ENCODE results near the gene RAPGEF6.
"Not testable (repeated sequence)": the region's sequence is repeated elsewhere in the genome, so short reads cannot be mapped to it uniquely, and the experiment has no call there.

RAPGEF6 gene

DNA sequence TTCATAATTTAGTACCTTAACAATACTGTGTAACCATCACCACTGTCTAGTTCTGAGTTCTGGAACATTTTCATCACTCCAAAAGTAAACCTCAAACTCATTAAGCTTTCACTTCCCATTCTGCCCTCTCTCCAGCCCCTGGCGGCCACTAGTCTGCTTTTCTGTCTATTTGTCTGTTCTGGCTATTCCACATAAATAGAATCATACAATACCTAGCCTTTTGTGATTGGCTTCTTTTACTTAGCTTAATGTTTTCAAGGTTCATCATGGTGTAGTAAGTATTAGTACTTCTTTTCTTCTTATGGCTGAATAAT, 138.7 kb downstream of the RAPGEF6 start:
- WGBS, 2 experiments (ENCODE audit: insufficient coverage in 2 of 2) = 71% methylated on average over 1 of the region's 1 CpG; no CpG with 5 or more reads in 1 of the 2 experiments
- H3K27ac ChIP-seq (ENCODE audit: low read depth, low read length, severe bottlenecking) = no peak overlapping the region
- peaks cover 67% of the 10 kb centered on the region for H3K36me3 ChIP-seq (ENCODE audit: control insufficient read depth, insufficient read depth, low read length)
- H3K4me3 ChIP-seq (ENCODE audit: extremely low read depth, insufficient read depth, low read length, poor library complexity, severe bottlenecking) = no peak overlapping the region
- H3K4me1 ChIP-seq (ENCODE audit: control insufficient read depth, insufficient read depth, low read length, poor library complexity, severe bottlenecking) = no peaks in the 10 kb centered on the region
- no peaks in the 10 kb centered on the region for H3K9me3 ChIP-seq (ENCODE audit: control insufficient read depth, low read length)

DNA sequence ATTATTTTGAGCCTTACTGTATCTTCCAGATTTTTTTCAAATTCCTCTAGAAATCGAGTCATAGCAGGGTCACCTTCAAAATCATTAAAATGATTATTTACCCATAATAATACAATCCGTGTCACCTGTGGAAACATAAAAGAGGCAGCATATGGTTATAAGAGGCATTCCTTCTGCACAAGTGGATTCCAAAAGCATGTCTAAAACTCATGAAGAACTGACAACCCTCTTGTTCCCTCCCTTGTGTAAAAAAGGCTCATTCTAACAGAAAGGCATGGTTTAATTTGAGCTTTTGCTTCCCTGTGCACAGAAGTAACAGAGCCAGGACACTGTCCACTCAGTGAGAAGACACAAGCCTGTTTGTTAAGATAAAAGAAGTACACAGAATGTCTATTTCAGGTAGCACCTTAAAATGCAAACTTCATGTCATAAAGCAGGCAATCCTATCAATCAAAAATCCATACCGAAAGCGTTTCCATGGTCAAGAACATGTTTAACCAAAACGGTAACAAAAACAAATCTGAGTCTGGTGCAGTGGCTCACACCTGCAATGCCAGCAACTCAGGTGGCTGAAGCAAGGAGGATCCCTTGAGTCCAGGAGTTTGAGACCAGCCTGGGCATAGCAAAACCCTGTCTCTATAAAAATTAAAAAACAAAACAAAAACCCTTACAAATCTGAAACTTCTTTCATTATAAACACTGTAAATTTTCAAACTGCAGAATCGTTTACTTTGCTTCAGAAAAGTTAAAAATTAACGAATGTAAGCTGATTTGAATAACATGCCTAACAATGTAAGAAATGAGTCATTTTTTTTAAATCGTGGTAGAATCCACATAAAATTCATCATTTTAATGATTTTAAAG, 139.3 kb downstream of the RAPGEF6 start:
- Histone ChIP-seq H3K4me3 (ENCODE audit: extremely low read depth, insufficient read depth, low read length, poor library complexity, severe bottlenecking) (no peak overlapping the region), H3K4me1 (ENCODE audit: control insufficient read depth, insufficient read depth, low read length, poor library complexity, severe bottlenecking) (no peaks in the 10 kb centered on the region), H3K27ac (ENCODE audit: low read depth, low read length, severe bottlenecking) (no peak overlapping the region), H3K36me3 (ENCODE audit: control insufficient read depth, insufficient read depth, low read length) (peaks cover 64% of the 10 kb centered on the region), H3K9me3 (ENCODE audit: control insufficient read depth, low read length) (no peaks in the 10 kb centered on the region)
- WGBS, 2 experiments (ENCODE audit: insufficient coverage in 2 of 2) = 94 to 97% methylated on average over 4 to 6 of the region's 8 CpGs

DNA sequence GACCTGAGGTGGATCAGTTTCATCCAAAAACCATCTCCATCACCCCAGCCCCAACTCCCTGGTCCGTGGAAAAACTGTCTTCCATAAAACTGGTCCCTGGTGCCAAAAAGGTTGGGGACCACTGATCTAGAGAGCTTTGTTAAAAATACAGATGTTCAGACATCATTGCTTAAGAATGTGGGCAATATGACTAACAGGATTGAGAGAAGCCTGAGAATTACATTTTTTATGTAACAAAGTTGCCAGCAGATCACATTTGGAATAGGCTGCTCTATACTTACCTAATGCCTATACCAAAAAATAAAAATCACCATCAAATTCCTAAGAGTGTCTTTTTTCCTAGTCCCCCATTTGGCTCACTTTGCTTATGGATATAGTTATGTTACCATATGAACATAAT, 143.3 kb downstream of the RAPGEF6 start:
- H3K27ac ChIP-seq (ENCODE audit: low read depth, low read length, severe bottlenecking) = no peak overlapping the region
- no peak overlapping the region for H3K4me3 ChIP-seq (ENCODE audit: extremely low read depth, insufficient read depth, low read length, poor library complexity, severe bottlenecking)
- H3K9me3 ChIP-seq (ENCODE audit: control insufficient read depth, low read length) = no peaks in the 10 kb centered on the region
- H3K36me3 ChIP-seq (ENCODE audit: control insufficient read depth, insufficient read depth, low read length) = peaks cover 52% of the 10 kb centered on the region
- H3K4me1 ChIP-seq (ENCODE audit: control insufficient read depth, insufficient read depth, low read length, poor library complexity, severe bottlenecking) = no peaks in the 10 kb centered on the region
- WGBS, 2 experiments (ENCODE audit: insufficient coverage in 2 of 2) = no CpG with 5 or more reads among the region's 1 CpG

DNA sequence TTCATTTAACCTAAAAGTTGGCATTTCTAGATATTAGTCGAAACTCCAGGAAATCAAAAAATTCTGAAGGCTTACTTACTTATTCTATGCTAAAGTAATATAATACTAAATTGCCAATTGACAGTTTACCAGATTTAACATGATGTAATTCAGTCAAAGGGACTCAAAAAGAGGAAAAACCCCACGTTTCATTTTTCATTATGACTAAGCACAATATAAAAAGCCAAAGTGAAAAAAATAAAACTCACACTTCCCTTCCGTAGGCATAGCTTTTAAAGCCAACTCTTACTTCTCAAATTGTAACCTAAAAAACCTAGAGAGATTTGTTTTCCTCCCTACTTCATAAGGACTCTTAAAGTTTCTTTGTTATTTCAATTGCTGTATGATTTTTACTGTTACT, 146.6 kb downstream of the RAPGEF6 start:
- 100% methylated on average over 1 of the region's 3 CpGs; no CpG with 5 or more reads in 1 of the 2 experiments for WGBS, 2 experiments (ENCODE audit: insufficient coverage in 2 of 2)
- Histone ChIP-seq H3K27ac (ENCODE audit: low read depth, low read length, severe bottlenecking) (no peak overlapping the region), H3K36me3 (ENCODE audit: control insufficient read depth, insufficient read depth, low read length) (peaks cover 29% of the 10 kb centered on the region)

DNA sequence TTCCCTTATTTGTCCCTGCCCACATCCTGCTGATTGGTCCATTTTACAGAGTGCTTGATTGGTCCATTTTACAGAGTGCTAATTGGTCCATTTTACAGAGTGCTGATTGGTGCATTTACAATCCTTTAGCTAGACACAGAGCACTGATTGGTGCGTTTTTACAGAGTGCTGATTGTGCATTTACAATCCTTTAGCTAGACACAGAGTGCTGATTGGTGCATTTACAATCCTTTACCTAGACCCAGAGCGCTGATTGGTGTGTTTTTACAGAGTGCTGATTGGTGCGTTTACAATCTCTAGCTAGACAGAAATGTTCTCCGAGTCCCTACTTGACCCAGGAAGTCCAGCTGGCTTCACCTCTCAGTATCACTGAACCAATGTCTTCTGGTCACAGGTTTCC, 147.7 kb downstream of the RAPGEF6 start:
- H3K4me3 ChIP-seq (ENCODE audit: extremely low read depth, insufficient read depth, low read length, poor library complexity, severe bottlenecking); H3K9me3 ChIP-seq (ENCODE audit: control insufficient read depth, low read length); H3K4me1 ChIP-seq (ENCODE audit: control insufficient read depth, insufficient read depth, low read length, poor library complexity, severe bottlenecking); H3K27ac ChIP-seq (ENCODE audit: low read depth, low read length, severe bottlenecking): not testable (repeated sequence)
- 86 to 100% methylated on average over 4 of the region's 4 CpGs for WGBS, 2 experiments (ENCODE audit: insufficient coverage in 2 of 2)
- peaks cover 29% of the 10 kb centered on the region for H3K36me3 ChIP-seq (ENCODE audit: control insufficient read depth, insufficient read depth, low read length)

More for the DNA sequence above, 146.6 kb downstream of the RAPGEF6 start:
- H3K9me3 ChIP-seq (ENCODE audit: control insufficient read depth, low read length) = no peaks in the 10 kb centered on the region
- H3K4me1 ChIP-seq (ENCODE audit: control insufficient read depth, insufficient read depth, low read length, poor library complexity, severe bottlenecking) = no peaks in the 10 kb centered on the region
- H3K4me3 ChIP-seq (ENCODE audit: extremely low read depth, insufficient read depth, low read length, poor library complexity, severe bottlenecking) = no peak overlapping the region

DNA sequence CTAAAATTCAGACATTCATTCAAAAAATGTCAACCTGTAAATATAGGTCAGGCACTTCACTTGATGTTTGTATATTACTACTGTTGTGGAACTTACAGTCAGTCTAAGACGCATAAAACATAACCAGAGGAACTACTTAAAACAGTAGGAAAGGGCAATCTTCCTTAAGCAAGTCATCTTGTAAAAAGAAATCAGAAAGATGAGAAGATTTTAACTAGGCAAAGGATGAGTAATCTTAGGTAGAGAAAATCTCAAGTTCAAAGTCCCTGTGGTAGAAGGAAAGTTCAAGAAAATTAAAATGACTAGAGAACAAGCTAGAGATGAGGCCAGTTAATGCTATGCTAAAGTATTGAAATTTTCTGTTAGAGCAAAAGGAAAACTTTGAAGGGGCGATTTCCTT, 152.4 kb downstream of the RAPGEF6 start:
- Histone ChIP-seq H3K9me3 (ENCODE audit: control insufficient read depth, low read length) (no peaks in the 10 kb centered on the region), H3K4me3 (ENCODE audit: extremely low read depth, insufficient read depth, low read length, poor library complexity, severe bottlenecking) (no peak overlapping the region), H3K4me1 (ENCODE audit: control insufficient read depth, insufficient read depth, low read length, poor library complexity, severe bottlenecking) (no peaks in the 10 kb centered on the region), H3K27ac (ENCODE audit: low read depth, low read length, severe bottlenecking) (no peak overlapping the region), H3K36me3 (ENCODE audit: control insufficient read depth, insufficient read depth, low read length) (peaks cover 25% of the 10 kb centered on the region)
- WGBS, 2 experiments (ENCODE audit: insufficient coverage in 2 of 2) = 100% methylated on average over 1 of the region's 2 CpGs; no CpG with 5 or more reads in 1 of the 2 experiments

DNA sequence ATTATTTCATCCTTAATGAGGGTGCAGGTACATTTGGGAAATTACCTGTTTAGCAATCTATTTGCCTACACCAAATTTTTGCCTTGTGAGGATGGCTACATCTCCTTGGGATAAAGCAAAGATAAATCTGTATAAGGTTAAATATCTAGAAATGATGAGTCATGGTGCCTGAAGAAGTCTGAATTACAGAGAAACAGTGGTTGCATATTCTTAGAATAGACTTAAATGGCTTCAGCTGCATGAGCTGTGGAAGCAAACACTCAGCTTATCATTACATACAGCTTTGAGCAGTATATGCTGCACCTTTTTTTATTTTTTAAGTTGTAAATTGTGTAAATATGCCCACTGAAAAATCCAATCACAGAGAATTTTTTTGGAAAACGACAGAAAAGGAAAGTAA, 153.5 kb downstream of the RAPGEF6 start:
- H3K36me3 ChIP-seq (ENCODE audit: control insufficient read depth, insufficient read depth, low read length) = peaks cover 25% of the 10 kb centered on the region
- no peaks in the 10 kb centered on the region for H3K9me3 ChIP-seq (ENCODE audit: control insufficient read depth, low read length)
- no peak overlapping the region for H3K27ac ChIP-seq (ENCODE audit: low read depth, low read length, severe bottlenecking)
- no peaks in the 10 kb centered on the region for H3K4me1 ChIP-seq (ENCODE audit: control insufficient read depth, insufficient read depth, low read length, poor library complexity, severe bottlenecking)
- no peak overlapping the region for H3K4me3 ChIP-seq (ENCODE audit: extremely low read depth, insufficient read depth, low read length, poor library complexity, severe bottlenecking)
- no CpG with 5 or more reads among the region's 1 CpG for WGBS, 2 experiments (ENCODE audit: insufficient coverage in 2 of 2)

DNA sequence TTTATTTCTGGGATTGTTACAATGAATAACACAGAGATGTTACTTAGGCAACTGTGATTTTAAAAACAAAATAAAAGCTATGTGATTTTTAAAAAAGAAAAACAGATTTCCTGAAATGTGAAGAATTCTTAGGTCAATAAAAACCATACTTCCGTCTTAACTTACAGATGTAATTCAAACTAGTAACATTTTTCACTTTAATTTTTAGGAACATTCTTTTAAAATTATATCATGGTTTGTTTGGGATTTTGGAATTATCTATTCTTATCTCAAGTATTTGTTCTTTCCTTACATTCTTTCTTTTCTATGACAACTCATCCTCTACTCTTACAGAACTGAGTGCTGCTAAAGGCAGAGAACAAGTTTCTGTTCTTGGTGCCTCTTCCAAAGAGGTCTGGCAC, 159.5 kb downstream of the RAPGEF6 start:
- WGBS, 2 experiments (ENCODE audit: insufficient coverage in 2 of 2) = no CpG with 5 or more reads among the region's 1 CpG
- Histone ChIP-seq H3K27ac (ENCODE audit: low read depth, low read length, severe bottlenecking) (no peak overlapping the region), H3K9me3 (ENCODE audit: control insufficient read depth, low read length) (no peaks in the 10 kb centered on the region), H3K4me1 (ENCODE audit: control insufficient read depth, insufficient read depth, low read length, poor library complexity, severe bottlenecking) (peaks cover 5% of the 10 kb centered on the region), H3K36me3 (ENCODE audit: control insufficient read depth, insufficient read depth, low read length) (peaks cover 4% of the 10 kb centered on the region), H3K4me3 (ENCODE audit: extremely low read depth, insufficient read depth, low read length, poor library complexity, severe bottlenecking) (no peak overlapping the region)

DNA sequence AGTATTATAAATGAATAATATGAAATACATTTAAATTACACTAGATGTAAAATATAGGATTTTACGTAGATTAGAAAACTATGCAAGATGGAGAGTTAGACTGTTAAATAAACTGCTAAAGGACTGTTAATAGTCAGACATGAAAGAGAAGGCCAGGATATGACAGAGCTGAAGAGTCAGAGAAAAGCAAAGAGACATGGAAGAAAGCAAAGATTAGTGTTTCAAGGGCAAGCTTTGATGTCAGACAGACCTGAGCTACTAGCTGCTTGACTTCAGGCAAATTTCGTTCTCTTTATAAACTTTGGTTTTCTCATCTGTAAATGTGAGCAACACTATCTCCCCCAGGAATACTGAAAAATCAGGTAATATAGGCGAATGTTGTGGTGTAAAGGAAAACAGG, 161.3 kb downstream of the RAPGEF6 start:
- 100% methylated on average over 1 of the region's 3 CpGs; no CpG with 5 or more reads in 1 of the 2 experiments for WGBS, 2 experiments (ENCODE audit: insufficient coverage in 2 of 2)
- H3K9me3 ChIP-seq (ENCODE audit: control insufficient read depth, low read length) = no peaks in the 10 kb centered on the region
- peaks cover 4% of the 10 kb centered on the region for H3K36me3 ChIP-seq (ENCODE audit: control insufficient read depth, insufficient read depth, low read length)
- H3K27ac ChIP-seq (ENCODE audit: low read depth, low read length, severe bottlenecking) = no peak overlapping the region
- H3K4me3 ChIP-seq (ENCODE audit: extremely low read depth, insufficient read depth, low read length, poor library complexity, severe bottlenecking) = no peak overlapping the region
- peaks cover 5% of the 10 kb centered on the region for H3K4me1 ChIP-seq (ENCODE audit: control insufficient read depth, insufficient read depth, low read length, poor library complexity, severe bottlenecking)

DNA sequence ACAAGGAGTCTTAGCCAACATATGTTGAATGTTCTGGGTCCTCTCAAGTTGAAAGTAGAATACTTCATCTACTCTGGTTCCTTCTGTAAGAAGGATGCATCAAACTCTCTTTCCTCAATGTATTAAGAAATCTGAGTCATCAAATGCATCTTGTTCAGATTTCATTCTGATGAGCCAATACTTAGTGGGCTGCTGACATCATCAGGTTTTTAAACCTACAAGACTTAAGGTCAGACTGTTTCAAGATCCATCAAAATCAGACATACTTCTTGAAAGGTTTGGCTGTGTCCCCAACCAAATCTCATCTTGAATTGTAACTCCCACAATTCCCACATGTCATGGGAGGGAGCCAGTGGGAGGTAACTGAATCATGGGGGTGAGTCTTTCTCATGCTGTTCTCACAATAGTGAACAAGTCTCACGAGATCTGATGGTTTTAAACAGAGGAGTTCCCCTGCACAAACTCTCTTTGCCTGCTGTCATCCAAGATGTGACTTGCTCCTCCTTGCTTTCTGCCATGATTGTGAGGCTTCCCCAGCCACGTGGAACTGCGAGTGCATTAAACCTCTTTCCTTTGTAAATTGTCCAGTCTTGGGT, 168.8 kb downstream of the RAPGEF6 start:
- WGBS, 2 experiments (ENCODE audit: insufficient coverage in 2 of 2) = 80 to 100% methylated on average over 1 to 3 of the region's 3 CpGs
- H3K4me1 ChIP-seq (ENCODE audit: control insufficient read depth, insufficient read depth, low read length, poor library complexity, severe bottlenecking) = no peaks in the 10 kb centered on the region
- H3K4me3 ChIP-seq (ENCODE audit: extremely low read depth, insufficient read depth, low read length, poor library complexity, severe bottlenecking) = no peak overlapping the region
- no peaks in the 10 kb centered on the region for H3K9me3 ChIP-seq (ENCODE audit: control insufficient read depth, low read length)
- no peak overlapping the region for H3K27ac ChIP-seq (ENCODE audit: low read depth, low read length, severe bottlenecking)
- H3K36me3 ChIP-seq (ENCODE audit: control insufficient read depth, insufficient read depth, low read length) = peaks cover 4% of the 10 kb centered on the region

DNA sequence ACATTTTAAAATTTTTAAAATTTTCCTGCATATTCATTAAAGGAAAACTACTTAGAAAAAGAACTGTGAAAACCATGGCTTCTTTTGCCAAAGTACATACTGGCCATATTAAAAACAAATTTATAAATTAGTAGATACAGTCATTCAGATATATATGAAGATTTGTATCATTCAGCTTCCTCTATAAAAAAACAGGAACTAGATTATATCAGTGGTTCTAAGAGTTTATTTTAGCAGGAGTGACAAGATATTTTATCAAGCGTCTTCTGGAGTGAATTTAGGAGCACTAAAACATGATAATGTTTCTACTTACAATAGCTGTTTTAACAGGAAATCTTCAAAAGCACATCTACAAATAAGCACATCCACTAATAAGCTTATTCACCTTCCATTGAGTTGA, 171.4 kb downstream of the RAPGEF6 start:
- Histone ChIP-seq H3K36me3 (ENCODE audit: control insufficient read depth, insufficient read depth, low read length) (peaks cover 3% of the 10 kb centered on the region), H3K4me3 (ENCODE audit: extremely low read depth, insufficient read depth, low read length, poor library complexity, severe bottlenecking) (no peak overlapping the region), H3K9me3 (ENCODE audit: control insufficient read depth, low read length) (no peaks in the 10 kb centered on the region), H3K4me1 (ENCODE audit: control insufficient read depth, insufficient read depth, low read length, poor library complexity, severe bottlenecking) (no peaks in the 10 kb centered on the region), H3K27ac (ENCODE audit: low read depth, low read length, severe bottlenecking) (no peak overlapping the region)
- no CpG with 5 or more reads among the region's 1 CpG for WGBS, 2 experiments (ENCODE audit: insufficient coverage in 2 of 2)

All from mesodermal cell (in vitro differentiated cells).